Omental fat pad (tissue), 4 donors: ENCODE measurements around the gene HIPK2. TPM values are rescaled to one million over a fixed set of nuclear protein-coding genes. Genes with fewer than 3 reads are reported as not detected.

Experiments used
- ATAC-seq: fragments of 150-250 bp; one replicate; pipeline ENCODE4 v1.9.1; 2016; ENCODE audit warnings: mild to moderate bottlenecking, moderate library complexity; ENCODE audit not compliant: low FRiP score
- DNase-seq: peaks from one replicate; pipeline ENCODE4 v3.0.0-alpha.2; 2019; ENCODE audit warnings: low spot score
- total RNA-seq, 4 donors: library from RNA; depleted of rRNA; stranded (reverse); fragments of >200 nt; gene quantifications; one replicate each; pipeline ENCODE4 v1.1.0, GENCODE V29; 2016
- TF ChIP-seq, protein P1 (sequence below), 3 donors: fragments of 450-650 bp; IDR thresholded peaks; one replicate each; pipeline ENCODE4 v1.5.1; 2016 to 2017; ENCODE audit warnings: antibody characterized with exemption in 3 of 3, mild to moderate bottlenecking in 3 of 3, moderate library complexity in 2 of 3

The HIPK2 gene
- total RNA-seq, 4 donors from 2014 or later = 39.6 to 90.3 (median 70.0) TPM

DNA sequence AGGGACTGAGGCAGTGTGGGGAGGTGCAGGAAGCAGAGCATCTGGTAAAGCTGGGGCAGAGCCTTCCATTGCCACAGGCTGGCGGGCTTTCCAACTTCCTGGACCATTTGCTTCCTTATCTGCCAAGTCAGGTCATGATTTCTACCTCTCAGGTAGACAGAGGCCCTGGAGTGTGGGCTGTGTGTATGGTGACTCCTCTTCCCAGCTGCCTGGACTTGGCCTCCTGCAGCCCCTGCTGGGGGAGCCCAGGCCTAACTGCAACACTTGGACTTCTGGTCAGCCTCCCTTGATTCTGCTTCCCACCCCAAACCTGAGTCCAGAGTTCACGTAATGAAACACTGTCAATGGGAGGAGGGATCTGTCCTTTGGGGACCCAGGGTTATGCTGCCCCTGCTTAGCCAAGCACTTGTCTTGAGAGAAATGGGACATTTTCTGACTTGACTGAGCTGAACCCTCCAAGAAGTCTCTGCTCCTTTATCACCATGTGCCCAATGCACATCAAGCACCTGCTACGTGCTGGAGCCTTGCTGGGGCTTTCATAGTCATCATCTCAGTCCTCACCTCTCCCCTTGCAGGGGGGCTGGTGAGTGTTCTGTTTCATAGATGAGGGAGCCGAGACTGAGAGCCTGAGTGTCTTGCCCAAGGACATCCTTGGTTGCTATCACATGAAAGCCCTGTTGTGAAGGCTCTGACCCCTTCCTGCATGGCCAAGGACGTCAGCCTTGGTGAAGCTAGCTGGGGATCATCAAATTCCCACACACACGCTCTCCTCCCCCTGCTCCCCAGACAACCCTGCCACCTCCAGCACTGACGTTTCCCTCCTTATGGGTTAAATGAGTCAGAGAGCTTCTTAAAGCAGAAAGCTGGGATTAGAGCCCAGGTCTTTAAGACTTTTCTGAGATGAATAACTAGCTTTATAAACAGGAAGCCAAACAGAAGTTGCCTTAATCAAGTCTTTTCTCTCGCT, 250.9 kb downstream of the HIPK2 start:
- DNase-seq (no peak), ATAC-seq (no peak)
- TF ChIP-seq, protein P1, sequence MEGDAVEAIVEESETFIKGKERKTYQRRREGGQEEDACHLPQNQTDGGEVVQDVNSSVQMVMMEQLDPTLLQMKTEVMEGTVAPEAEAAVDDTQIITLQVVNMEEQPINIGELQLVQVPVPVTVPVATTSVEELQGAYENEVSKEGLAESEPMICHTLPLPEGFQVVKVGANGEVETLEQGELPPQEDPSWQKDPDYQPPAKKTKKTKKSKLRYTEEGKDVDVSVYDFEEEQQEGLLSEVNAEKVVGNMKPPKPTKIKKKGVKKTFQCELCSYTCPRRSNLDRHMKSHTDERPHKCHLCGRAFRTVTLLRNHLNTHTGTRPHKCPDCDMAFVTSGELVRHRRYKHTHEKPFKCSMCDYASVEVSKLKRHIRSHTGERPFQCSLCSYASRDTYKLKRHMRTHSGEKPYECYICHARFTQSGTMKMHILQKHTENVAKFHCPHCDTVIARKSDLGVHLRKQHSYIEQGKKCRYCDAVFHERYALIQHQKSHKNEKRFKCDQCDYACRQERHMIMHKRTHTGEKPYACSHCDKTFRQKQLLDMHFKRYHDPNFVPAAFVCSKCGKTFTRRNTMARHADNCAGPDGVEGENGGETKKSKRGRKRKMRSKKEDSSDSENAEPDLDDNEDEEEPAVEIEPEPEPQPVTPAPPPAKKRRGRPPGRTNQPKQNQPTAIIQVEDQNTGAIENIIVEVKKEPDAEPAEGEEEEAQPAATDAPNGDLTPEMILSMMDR (IDR thresholded peaks at IDR 0.05) = no peak

DNA sequence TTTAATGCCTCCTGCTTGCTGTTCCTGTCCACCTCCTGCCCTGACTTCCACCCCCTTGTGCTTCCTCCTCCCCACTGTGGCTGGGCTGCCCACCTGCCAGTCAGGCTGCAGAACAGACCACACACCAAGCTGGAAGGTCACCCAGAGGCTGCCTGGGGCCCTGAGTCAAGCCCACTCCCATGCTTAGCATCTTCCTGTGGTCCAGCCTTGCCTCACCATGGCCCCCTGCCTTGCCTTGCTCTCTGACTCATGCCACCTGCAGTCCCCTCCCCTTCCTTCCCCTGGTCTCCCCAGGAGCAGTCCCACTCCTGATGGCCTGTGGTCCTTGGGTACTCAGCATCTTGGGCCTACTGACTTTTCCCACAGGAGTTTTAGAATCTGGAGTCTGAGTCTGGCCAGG, 252.0 kb downstream of the HIPK2 start:
- no peak for DNase-seq
- no peak for ATAC-seq

DNA sequence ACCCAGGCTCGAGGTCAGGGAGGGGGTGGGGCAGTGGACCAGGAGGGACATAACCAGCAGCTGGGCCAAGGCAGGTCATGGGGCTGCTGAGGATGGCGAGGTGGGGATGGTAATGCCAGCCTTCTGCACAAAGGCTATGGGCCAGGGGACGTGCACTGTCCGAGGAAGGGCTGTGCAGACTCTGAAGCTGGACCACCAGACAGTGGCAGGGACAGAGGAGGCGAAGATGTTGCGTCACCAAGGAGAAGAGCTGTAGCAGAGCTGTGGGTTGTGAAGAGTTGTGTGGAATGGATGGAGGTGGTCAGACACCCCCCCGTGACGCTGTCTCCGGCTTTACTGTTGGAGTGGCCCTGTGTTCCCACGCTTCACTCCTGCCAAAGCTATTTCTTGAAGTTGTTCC, 252.6 kb downstream of the HIPK2 start:
- no peak for DNase-seq
- no peak for ATAC-seq
- TF ChIP-seq, protein P1 (IDR thresholded peaks at IDR 0.05) = no peak

More for the DNA sequence above, 252.0 kb downstream of the HIPK2 start:
- TF ChIP-seq, protein P1 (IDR thresholded peaks at IDR 0.05) = no peak

DNA sequence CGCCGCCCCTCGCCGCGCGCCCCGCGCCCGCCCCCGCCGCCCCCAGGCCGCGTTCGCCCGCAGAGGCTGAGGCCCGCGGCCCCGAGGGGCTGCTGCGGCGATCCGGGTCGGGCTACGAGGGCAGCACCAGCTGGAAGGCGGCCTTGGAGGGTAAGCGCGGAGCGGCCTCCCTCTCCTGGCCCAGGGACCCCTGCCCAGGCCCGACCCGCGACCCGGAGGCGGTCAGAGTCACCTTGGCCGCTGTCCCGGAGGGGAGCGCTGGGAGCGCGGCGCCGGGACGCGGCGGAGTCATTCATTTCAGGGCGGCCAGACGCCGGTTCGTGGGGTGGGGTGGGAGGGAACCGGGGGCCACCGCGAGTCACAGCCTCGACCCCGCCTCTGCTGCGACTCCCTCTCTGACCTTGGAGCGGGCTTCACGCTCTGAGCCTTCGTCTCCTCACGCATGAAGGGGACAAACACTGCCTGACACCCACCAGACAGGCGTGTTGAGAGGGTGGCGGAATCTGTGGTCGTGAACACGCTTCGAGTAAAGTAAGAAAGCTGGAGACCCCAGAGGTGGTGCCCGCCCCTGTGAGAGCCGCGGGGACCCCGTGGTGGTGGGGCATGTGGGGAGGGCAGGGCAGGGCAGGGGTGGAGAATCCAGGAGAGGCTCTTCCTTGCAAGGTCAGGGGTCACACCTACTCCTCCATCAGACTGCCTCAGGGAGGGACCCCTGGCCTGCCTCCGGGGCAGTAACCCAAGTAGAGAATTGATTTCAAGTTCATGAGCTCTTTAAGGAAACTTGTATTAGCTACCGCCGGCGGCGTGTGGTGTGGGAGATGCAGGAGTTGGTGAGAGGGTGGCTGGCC, 253.6 kb downstream of the HIPK2 start:
- TF ChIP-seq, protein P1 (IDR thresholded peaks at IDR 0.05) = no peak
- ATAC-seq (no peak), DNase-seq (no peak)

DNA sequence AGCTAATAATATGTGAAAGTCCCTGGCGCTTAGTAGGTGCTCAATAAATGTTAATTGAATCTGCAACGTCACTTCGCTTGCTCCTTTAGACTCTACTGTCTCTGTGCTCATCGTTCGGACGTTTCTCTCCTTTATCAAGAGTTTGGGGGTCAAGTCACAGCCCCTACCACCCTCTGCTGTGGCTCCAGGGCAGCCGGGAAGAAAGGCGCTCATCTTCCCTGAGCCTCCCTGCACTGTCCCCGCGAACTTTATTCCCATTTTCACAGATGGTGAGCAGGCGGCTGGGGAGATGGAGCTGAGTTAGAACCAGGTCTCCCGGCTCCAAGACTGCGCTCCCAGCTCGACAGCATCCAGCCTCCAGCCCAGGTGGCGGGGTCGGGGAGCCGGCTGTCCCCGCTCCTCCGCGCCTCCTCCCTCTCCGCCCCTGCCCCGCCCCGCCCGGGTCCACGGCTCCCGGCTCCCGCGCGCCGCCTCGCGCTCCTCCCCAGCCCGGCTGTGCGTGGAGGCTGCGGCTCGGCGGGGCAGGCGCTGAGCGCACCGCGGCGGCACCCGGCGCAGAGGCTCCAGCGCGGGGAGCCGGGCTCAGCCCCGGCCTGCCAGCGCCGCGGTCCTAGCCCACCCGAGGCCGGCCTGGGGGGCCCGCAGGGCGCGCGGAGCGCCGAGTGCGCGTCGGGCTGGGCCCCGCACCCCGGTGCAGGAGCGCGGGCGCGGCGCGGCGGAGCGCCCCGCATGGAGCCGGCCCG, 254.4 kb downstream of the HIPK2 start, which contains the start of gene CLEC2L:
TSS of gene CLEC2L (plus strand) at position 487 of the 743 bp plus-strand sequence. CDS start at position 730, 243 bp downstream.
- DNase-seq (no peak), ATAC-seq (no peak)
- TF ChIP-seq, protein P1 (IDR thresholded peaks at IDR 0.05) = no peak

DNA sequence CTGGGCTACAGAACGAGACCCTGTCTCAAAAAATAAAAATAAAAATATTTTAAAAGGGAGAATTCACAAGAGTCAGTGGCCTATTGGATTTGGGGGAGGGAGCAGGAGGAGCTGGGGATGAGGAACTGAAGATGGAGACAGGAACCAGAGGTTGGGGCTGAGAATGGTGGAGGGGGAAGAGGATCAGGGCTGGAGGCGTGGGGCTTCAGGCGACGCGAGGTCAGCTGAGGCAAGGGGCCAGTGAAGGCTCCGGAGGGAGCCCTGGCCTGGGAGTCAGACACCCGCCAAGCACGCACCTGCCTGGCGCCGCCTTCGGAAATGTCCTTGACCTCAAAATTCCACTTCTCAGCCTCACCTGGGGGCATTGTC, 255.0 kb downstream of the HIPK2 start:
- TF ChIP-seq, protein P1 (IDR thresholded peaks at IDR 0.05) = no peak
- ATAC-seq (no peak), DNase-seq (no peak)
